ENCODE data around the gene HDX. TPM values are rescaled to one million over a fixed set of nuclear protein-coding genes. Genes with fewer than 3 reads are reported as not detected.

The HDX gene
- total and polyA plus RNA-seq, 2 of the 13 experiments (the other 11 are each of a cell fraction or from before 2014, with no cell fraction given): 0.20 TPM; not detected in 1

GRCh38 chrX:84453351-84454246, 48.7 kb downstream of the HDX start:
- ATAC-seq: no peak
- whole genome bisulfite sequencing (ENCODE audit: low lambda C conversion rate): no CpG with 5 or more reads among the region's 2 CpGs

GRCh38 chrX:84441143-84441542, 61.1 kb downstream of the HDX start:
- Histone ChIP-seq H3K4me2 (ENCODE audit: low read depth, low read length) (no peak overlapping the region), H3K36me3 (replicated peaks in 1 of 2; ENCODE audit: control insufficient read depth in 1 of 2, insufficient read depth in 2 of 2, low read length in 2 of 2) (no peaks in the 10 kb centered on the region), H2AFZ (ENCODE audit: low read length) (no peak overlapping the region), H3K27me3 (ENCODE audit: control insufficient read depth in 1 of 2, insufficient read depth in 2 of 2, low read length in 2 of 2) (no peaks in the 10 kb centered on the region), H3K9me3 (ENCODE audit: low read length) (peaks cover 9% of the 10 kb centered on the region; the same call in 1 of the 2 replicates), H3K9ac (ENCODE audit: insufficient read depth, low read depth, low read length) (no peak overlapping the region), H3K27ac (ENCODE audit: extremely low read length, insufficient read depth, low read length) (no peak overlapping the region), H4K20me1 (ENCODE audit: insufficient read depth, low read length) (no peaks in the 10 kb centered on the region), H3K4me1 (ENCODE audit: insufficient read depth, low read length) (no peaks in the 10 kb centered on the region), H3K79me2 (ENCODE audit: insufficient read depth, low read length) (no peaks in the 10 kb centered on the region), H3K4me3 (replicated peaks in 1 of 3; ENCODE audit: insufficient read depth in 1 of 3, low read depth in 2 of 3, low read length in 3 of 3) (no peak overlapping the region)
- WGBS (ENCODE audit: low lambda C conversion rate): 0% methylated on average over 1 of the region's 1 CpG
- ChIA-PET POLR2A (no interaction called here), CTCF (ENCODE audit: low intra/inter-chr PET ratio, low total read pairs) (no interaction called here)
- intact Hi-C loops (cut with micrococcal nuclease; ENCODE audit: unreplicated experiment) (no loop called here), in situ Hi-C loops (cut with HindIII; ENCODE audit: extremely low pct_ligation_motif_present, low pct_unique_long_range_greater_than_20kb) (no loop called here)
- no peak for ATAC-seq
- BruUV-seq (replicated peaks): no TSS peak
- no peak for DNase-seq (ENCODE audit: low spot score)
- FAIRE-seq: no peak
- TF ChIP-seq ZNF484 (CRISPR knock-in tag; IDR thresholded peaks at IDR 0.05; ENCODE audit: borderline replicate concordance, low read depth) (no peak), ZNF3 (CRISPR knock-in tag; IDR thresholded peaks at IDR 0.05) (no peak), THAP9 (CRISPR knock-in tag; IDR thresholded peaks at IDR 0.05; ENCODE audit: borderline replicate concordance) (no peak), NR3C1 (CRISPR knock-in tag; IDR thresholded peaks at IDR 0.05) (no peak), PITX1 (CRISPR knock-in tag; IDR thresholded peaks at IDR 0.05) (no peak), PAF1 (CRISPR knock-in tag; IDR thresholded peaks at IDR 0.05) (no peak), KLF16 (CRISPR knock-in tag; IDR thresholded peaks at IDR 0.05) (no peak), ZNF792 (CRISPR knock-in tag; IDR thresholded peaks at IDR 0.05) (no peak), LBX2 (CRISPR knock-in tag; IDR thresholded peaks at IDR 0.05; ENCODE audit: borderline replicate concordance) (no peak), ZFYVE20 (CRISPR knock-in tag; IDR thresholded peaks at IDR 0.05; ENCODE audit: borderline replicate concordance, low read depth) (no peak), PCBP1 (IDR thresholded peaks at IDR 0.05; ENCODE audit: borderline replicate concordance, low read depth, low read length) (no peak)

More at GRCh38 chrX:84453351-84454246, 48.7 kb downstream of the HDX start:
- H3K79me2 ChIP-seq (ENCODE audit: insufficient read depth, low read length): no peaks in the 10 kb centered on the region
- H3K4me2 ChIP-seq (ENCODE audit: low read depth, low read length): no peak overlapping the region
- no peaks in the 10 kb centered on the region for H3K4me1 ChIP-seq (ENCODE audit: insufficient read depth, low read length)
- no peak overlapping the region for H3K4me3 ChIP-seq (replicated peaks in 1 of 3; ENCODE audit: insufficient read depth in 1 of 3, low read depth in 2 of 3, low read length in 3 of 3)
- BruUV-seq (replicated peaks): no TSS peak
- H3K36me3 ChIP-seq (replicated peaks in 1 of 2; ENCODE audit: control insufficient read depth in 1 of 2, insufficient read depth in 2 of 2, low read length in 2 of 2): no peaks in the 10 kb centered on the region
- H3K9me3 ChIP-seq (ENCODE audit: low read length): no peaks in the 10 kb centered on the region
- FAIRE-seq (no peak), DNase-seq (ENCODE audit: low spot score) (no peak)
- ChIA-PET CTCF (ENCODE audit: low intra/inter-chr PET ratio, low total read pairs) (no interaction called here), POLR2A (no interaction called here)
- in situ Hi-C loops (cut with HindIII; ENCODE audit: extremely low pct_ligation_motif_present, low pct_unique_long_range_greater_than_20kb): no loop called here
- no peak for TF ChIP-seq ZNF652 (CRISPR knock-in tag; IDR thresholded peaks at IDR 0.05; ENCODE audit: borderline replicate concordance, low read depth)
- no peak for TF ChIP-seq TEAD3 (CRISPR knock-in tag; optimal IDR thresholded peaks at IDR 0.05; ENCODE audit: borderline replicate concordance)
- TF ChIP-seq RFX5 (IDR thresholded peaks at IDR 0.05; ENCODE audit: low read depth, low read length): no peak
- TF ChIP-seq NR2F2 (IDR thresholded peaks at IDR 0.05; ENCODE audit: borderline replicate concordance, low read depth): no peak
- TF ChIP-seq ZNF546 (CRISPR knock-in tag; conservative IDR thresholded peaks at IDR 0.05): no peak
- no peak for TF ChIP-seq ISL2 (CRISPR knock-in tag; IDR thresholded peaks at IDR 0.05)
- no peak for TF ChIP-seq ETV5 (CRISPR knock-in tag; IDR thresholded peaks at IDR 0.05; ENCODE audit: borderline replicate concordance)
- no peak for TF ChIP-seq SMARCC2 (IDR thresholded peaks at IDR 0.05)
- TF ChIP-seq ZNF605 (CRISPR knock-in tag; IDR thresholded peaks at IDR 0.05): no peak
- TF ChIP-seq ZNF274 (CRISPR knock-in tag; IDR thresholded peaks at IDR 0.05): no peak
- TF ChIP-seq NCOA5 (CRISPR knock-in tag; IDR thresholded peaks at IDR 0.05): no peak
- TF ChIP-seq JARID2 (CRISPR knock-in tag; IDR thresholded peaks at IDR 0.05; ENCODE audit: insufficient replicate concordance): no peak
- TF ChIP-seq RFX3 (CRISPR knock-in tag; IDR thresholded peaks at IDR 0.05): no peak
- no peak for TF ChIP-seq PCBP1 (IDR thresholded peaks at IDR 0.05; ENCODE audit: borderline replicate concordance, low read depth, low read length)
- no peaks in the 10 kb centered on the region for H3K27me3 ChIP-seq (ENCODE audit: control insufficient read depth in 1 of 2, insufficient read depth in 2 of 2, low read length in 2 of 2)
- H3K27ac ChIP-seq (ENCODE audit: extremely low read length, insufficient read depth, low read length): no peak overlapping the region
- intact Hi-C loops (cut with micrococcal nuclease; ENCODE audit: unreplicated experiment): no loop called here
- no peak overlapping the region for H2AFZ ChIP-seq (ENCODE audit: low read length)
- no peaks in the 10 kb centered on the region for H4K20me1 ChIP-seq (ENCODE audit: insufficient read depth, low read length)
- no peak overlapping the region for H3K9ac ChIP-seq (ENCODE audit: insufficient read depth, low read depth, low read length)
